Measurements from ENCODE around the gene NDC80.

The NDC80 gene

DNA sequence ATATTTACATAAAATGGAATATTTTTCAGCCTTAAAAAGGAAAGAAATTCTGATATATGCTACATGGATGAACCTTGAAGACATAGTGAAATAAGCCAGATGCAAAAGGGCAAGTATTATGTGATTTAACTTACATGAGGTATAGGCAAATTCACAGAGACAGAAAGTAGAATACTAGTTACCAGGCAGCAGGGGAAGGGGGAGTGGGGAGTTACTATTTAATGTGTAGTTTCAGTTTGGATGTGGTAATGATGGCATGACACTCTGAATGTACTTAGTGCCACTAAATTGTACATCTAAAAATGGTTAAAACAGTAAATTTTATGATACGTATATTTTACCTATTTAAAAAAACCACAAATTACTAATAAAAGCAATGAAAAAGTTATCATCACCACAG lies 12.1 kb upstream of the NDC80 start:
- DNase-seq: no peak

- DNase-seq: no peak
Measured at GRCh38 chr18:2564373-2564772, 7.0 kb upstream of the NDC80 start.

DNA sequence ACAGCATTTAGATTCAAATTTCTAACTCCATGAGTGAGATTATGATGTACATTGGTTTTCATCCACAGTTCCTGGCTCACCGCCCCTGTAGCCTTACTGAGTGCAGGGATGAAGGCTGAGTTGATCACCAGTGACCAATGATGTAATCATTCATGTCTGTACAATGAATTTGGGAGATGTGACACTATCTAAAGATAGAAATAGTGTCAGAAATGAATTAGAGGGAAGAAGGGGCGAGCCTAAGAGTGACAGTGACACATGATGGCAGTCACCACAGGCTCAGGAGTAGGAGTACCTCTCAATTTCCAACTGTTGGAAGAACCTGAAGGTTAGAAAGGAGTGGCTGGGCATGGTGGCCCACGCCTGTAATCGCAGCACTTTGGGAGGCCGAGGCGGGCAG lies 3.2 kb upstream of the NDC80 start:
- no peak for DNase-seq

- no peak for DNase-seq
Measured at GRCh38 chr18:2568605-2569004, 2.8 kb upstream of the NDC80 start.

DNA sequence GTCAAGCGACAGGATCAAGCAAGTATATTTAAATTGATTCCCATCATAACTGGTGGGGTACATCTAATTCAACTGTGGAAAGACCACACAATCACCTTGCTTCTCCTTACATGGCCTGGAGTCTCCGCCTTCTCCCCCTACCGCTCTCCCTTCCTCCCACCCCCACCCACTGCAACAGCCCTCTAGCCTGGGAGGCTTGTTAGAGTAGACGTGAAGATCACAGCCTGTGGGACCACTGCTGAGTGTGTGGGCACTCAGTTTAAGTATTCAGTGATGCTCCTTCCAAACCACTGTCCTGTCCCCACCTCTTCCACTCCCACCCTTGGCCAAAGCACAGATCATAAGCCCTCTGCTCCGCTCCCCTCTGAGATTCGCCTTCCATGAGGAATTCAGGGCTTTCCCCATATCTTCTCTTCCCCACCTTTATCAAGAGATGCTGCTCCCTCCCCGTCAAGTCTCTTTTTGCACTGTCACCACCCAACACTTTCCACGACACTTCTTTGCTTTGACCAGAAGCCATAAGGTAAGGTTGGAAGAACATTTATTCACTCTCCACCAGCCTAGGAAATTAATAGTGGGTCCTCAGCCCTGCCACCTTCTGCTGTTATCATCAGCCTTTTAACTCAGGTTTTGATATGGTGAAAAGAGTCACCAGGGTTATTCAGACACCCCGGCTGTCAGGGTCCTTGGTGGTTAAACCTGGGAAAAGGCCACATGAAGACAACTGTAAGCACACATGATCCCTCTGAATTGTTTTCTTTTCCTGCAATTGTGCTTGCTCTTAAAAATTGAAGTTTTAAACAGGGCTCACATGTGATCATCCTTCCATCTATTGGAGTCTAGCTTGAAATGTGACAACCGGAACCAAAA lies 1.8 kb upstream of the NDC80 start:
- no peak for DNase-seq

DNA sequence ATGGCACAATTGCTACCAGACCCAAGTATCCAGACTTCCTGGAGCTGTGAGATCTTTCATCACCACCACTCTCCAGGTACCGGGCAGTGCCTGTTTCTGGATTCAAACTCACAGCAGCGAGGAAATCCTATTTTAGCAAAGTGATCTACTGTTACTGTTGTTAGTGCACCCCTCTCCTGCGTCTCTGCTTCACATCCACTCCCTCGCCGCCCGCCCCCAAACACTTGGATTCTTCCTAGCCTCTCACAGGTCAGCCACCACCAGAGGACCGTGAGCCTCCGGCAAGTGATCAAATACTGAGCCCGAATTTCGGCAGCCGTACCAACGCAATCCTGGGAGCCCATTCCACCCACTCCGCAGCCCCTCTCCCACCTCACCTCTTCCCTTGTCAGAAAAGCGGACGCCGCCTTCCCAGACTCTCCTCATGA lies 571 bp upstream of the NDC80 start:
- DNase-seq: no peak

DNA sequence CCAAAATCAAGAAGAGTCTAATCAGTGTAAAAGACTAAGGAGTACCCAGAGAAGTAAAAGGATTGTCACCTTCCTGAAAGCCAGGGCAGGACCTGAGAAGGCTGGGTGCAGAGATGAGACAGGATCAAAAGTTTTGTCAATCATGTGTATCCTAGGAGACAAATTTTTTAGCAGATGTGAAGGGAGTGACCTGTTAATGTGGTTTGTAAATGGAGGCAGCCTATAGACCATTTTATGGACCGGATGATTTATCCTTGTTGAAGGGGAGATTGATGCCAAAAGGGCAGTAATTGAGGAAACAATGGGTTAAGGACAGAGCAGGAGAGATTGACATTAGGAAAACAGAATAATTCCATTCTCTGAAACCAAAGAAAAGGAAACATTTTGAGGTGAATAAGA lies 813 bp downstream of the NDC80 start:
- DNase-seq: no peak

DNA sequence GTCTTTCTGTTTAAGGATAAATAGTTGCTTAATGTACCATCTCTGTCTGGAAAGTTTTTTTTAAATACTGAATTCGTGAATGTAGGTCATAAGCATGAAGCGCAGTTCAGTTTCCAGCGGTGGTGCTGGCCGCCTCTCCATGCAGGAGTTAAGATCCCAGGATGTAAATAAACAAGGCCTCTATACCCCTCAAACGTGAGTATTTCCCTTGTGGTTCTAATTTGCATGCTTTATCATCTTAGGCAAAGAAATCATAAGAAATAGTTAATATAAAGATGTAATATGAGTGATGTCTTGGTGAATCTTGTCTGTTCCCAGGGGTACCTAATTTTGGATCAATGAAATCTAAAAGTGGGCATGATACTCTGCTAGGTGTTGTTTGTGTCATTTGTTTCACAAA lies 1.5 kb downstream of the NDC80 start:
- DNase-seq: no peak

GRCh38 chr18:2573408-2573807 lies 2.1 kb downstream of the NDC80 start:
- DNase-seq: no peak

DNA sequence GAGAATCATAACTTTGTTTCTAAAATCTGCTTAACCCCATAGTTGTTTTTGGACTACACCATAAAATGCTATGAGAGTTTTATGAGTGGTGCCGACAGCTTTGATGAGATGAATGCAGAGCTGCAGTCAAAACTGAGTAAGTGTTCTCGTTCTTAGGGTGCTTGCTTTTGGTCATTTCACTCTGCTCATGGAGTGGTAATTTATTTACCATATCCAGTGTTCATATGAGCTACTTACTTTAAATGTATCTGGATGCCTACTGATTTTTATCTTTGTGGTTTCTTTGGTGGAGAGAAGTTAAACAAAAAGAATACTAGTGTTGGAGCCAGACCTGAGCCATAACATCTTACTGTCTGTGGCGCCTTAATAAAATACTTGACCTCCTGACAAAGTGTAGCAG lies 16.4 kb downstream of the NDC80 start:
- no peak for DNase-seq

- no peak for DNase-seq
Measured at GRCh38 chr18:2588666-2589344, 17.4 kb downstream of the NDC80 start.

- DNase-seq: no peak
Measured at GRCh38 chr18:2589345-2590068, 18.1 kb downstream of the NDC80 start.

GRCh38 chr18:2590303-2590702 lies 18.9 kb downstream of the NDC80 start:
- DNase-seq: no peak

GRCh38 chr18:2597639-2598038 lies 26.3 kb downstream of the NDC80 start:
- no peak for DNase-seq

DNA sequence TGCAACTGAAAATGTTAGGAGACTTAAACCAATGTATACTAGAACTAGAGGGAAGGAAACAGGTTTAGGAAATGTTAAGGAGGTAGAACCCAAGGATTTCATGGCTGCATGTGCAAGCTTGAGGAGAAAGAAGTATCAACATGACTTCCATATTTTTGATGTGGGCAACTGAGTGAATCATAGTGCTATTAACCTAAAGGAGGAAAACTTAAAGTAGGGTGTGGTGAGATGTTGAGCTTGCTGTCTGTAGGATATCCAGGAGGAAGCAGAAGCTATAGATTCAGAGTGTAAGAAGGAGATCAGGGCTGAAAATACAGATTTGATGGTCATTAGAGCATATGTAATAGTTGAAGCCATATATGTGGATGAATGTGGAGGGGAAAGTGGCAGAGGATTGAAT lies 31.5 kb downstream of the NDC80 start:
- DNase-seq: no peak

- no peak for DNase-seq
Measured at GRCh38 chr18:2606335-2606734, 35.0 kb downstream of the NDC80 start.

- DNase-seq: no peak
Measured at GRCh38 chr18:2609604-2610003, 38.2 kb downstream of the NDC80 start.

DNA sequence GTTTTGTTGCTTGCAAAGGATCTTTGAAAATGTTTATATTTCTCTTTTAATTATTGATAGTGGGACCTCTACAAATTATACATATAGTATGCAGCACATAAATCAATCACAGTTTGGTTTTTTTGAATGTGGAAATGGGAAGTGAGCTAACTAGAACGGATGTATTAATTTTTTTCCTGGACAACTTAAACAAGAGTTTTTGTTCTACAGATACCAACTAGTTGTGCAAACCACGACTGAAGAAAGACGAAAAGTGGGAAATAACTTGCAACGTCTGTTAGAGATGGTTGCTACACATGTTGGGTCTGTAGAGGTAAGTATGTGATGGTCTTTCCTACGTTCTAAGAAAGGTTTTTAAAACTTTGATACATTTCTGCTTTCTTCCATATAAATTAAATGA lies 39.2 kb downstream of the NDC80 start:
- DNase-seq: no peak

GRCh38 chr18:2612996-2613395 lies 41.6 kb downstream of the NDC80 start:
- DNase-seq: no peak

DNA sequence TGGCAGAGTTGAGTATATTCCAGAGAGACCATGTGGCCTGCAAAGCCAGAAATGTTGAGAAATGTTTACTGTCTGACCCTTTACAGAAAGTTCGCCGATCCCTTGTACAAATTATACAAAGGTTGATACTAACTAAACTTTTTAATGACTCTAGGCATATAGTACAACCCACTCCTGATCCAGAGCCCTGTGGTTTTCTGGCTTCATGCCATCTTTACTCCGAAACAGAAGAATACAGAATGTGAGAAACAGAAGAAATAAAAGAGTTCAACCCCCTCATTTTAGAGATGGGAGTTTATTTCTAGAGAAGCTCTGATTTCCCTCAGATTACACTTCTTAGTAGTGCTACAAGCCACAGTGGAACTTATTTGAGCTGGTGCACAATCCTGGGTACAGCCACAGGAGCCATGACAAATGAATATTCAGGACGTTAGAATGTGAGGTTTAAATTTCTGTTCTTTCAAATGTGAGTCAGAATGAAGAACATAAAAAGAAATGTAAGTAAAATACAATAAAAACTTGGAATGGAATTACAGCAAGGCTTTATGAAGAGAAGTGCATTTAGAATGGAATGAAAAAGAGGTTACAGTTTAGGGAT lies 46.1 kb downstream of the NDC80 start:
- no peak for DNase-seq

GRCh38 chr18:2618009-2618408 lies 46.7 kb downstream of the NDC80 start:
- DNase-seq: no peak

DNA sequence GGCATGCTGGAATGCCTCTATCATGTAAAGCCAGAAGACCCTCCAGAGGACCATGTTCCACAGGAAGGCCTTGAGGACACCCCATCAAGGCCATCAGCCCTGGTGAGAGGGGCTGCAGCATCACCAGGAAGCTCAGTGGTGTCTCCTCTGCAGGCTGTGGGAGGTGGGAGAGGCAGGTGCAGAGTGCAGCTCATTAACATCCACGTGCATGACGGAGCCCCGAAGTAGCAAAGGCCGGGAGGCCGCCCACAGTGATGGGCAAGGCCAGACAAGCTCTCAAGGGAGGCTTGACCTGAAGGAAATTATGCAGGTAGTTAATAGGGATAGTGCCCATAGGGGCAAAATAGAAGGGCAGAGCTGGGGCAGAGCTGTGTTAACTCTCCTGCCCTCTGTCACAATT lies 53.9 kb downstream of the NDC80 start:
- no peak for DNase-seq

- DNase-seq: no peak
Measured at GRCh38 chr18:2627821-2628276, 56.5 kb downstream of the NDC80 start.
